GM13976 (cell line): ENCODE data around the gene LHX5.

Experiments used
- DNase-seq: peaks from one replicate; pipeline ENCODE4 v3.0.0; 2012; ENCODE audit warnings: low spot score
- CTCF ChIP-seq: IDR thresholded peaks from 2 replicates; pipeline ENCODE4 v1.5.1; 2012; ENCODE audit warnings: borderline replicate concordance, mild to moderate bottlenecking; ENCODE audit not compliant: insufficient read depth; ENCODE audit errors: extremely low read depth, missing control alignments, control extremely low read depth
- in situ Hi-C: fragments of 300-500 bp; cut with MboI; formaldehyde crosslinking; loops from one replicate; pipeline ENCODE4 v1.12.0; 2022; ENCODE audit warnings: low sequenced_read_pairs, mixed read lengths, inconsistent platforms; ENCODE audit not compliant: unreplicated experiment

Gene LHX5

DNA sequence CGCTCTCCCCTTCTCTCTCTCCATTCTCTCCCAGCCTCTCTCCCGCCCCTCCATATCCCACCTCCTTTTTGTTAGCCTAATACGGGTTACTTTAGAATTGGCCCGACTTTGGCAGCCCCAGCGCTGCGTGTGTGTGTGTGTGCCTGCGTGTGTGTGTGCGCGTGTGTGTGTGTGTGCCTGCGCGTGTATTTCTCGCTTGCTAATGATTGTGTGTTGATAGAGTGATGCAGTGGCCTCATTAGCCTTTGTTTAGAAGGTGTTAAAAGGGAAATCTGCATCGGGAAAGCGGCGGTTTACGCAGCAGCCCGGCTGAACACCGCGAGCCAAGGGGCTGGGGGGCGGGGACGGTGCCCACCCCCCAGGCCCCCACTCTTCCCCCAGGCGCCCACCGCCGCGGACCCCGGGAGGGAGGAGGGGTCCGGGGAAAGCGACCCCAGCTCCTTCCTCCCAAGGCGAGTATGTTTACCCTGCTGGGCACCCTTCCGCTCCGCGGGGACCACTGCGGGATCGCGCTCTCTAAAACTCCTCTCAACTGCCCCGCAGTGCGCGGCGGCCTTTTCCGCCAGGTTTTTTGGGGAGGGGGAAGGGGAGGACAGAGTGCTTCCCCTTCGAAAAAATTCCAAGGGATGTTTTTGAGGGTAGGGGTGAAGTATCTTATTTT lies 6.8 kb upstream of the LHX5 start:
- in situ Hi-C loops, result no loop called here
- no peak for DNase-seq
- TF ChIP-seq CTCF, result no peak

DNA sequence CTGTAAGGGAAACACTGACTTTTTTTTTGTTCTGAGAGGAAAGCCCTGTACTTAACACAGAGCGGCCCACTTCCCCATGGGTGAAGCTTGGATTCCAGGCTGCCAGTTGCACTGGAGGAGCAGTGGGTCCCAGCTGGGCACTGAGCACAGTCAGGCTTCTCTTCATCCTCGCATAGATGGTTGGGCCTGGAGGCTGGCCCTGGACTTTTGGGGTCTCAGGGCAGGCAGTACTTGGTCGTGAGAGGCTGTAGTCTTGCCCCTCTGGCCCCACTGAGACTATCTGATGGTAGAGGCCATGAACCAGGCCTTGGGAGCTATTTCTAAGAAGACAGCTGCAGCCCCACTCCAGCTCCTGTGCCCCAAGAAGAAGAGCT lies 6.2 kb upstream of the LHX5 start:
- TF ChIP-seq CTCF, result no peak
- in situ Hi-C loops, result no loop called here
- DNase-seq, result no peak

DNA sequence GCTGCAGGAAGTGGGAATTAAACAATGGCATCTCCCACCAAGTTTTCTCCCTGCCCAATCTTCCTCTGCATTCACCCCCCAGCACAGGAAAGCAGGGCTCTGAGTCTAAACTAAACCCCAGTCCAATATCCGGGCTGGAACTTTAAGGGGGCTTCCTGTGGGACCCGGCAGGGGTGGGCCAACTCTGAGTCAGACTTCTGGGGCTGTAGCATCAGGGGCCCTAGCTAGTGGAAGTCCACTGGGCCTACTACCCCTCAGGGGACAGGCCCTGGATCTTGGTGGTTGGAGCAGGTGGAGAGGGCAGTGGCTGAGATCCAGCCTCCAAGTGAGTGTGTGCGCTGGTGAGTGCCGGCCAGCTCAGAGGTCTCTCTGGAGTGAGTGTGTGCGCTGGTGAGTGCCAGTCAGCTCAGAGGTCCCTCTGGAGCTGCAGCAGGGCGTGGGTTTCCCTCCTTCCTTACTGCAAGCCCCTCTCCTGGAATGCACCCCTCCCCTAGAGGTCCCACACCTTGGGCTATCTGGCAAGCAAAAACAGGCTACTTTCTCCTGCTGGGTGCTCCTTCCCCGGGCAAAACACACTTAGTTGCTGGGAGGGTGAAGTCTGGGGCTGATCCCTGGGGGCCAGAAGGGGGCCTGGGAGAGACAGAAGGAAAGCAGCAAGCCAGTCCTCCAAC lies 5.6 kb upstream of the LHX5 start:
- no peak for DNase-seq
- no peak for TF ChIP-seq CTCF
- in situ Hi-C loops, result no loop called here

DNA sequence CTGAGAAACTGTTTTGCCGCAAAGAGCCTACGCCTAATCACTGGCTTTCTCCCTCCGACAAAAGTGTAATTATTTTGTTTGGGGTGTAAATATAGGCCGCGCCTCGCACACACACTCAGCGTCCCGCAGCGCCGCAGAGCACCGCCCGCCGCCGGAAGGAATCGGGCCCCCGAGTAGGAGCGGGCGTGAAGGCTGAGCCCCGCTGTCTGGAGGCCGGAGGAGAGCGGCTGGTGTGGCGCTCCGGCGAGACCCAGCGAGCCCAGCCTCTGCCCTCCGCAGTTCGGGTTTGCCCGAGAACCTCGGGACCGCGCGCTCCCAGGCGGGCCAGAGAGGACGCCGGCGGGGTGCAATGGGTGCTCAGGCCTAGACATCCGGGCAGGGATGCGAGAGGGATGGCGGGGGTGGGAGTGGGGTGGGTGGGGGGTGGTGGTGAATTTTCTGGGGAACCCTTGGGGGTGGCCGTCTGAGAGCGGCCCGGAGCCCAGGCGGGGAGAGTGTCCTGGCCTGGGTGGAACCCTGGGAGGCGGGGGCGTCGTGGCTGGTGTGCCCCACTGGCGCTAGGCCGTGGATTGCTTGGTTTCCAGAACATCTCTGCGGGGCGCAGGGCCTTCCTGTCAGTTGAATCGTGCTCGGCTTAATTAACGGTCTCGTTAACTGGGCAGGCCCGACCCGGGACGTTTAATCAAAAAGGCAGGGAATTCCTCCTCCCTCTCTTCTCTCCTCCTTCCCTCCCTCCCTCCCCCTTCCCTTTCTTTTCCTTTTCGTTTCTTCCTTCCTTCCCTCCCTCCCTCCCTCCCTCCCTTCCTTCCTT lies 4.7 kb upstream of the LHX5 start:
- in situ Hi-C loops, result no loop called here
- DNase-seq, result no peak
- TF ChIP-seq CTCF, result no peak

DNA sequence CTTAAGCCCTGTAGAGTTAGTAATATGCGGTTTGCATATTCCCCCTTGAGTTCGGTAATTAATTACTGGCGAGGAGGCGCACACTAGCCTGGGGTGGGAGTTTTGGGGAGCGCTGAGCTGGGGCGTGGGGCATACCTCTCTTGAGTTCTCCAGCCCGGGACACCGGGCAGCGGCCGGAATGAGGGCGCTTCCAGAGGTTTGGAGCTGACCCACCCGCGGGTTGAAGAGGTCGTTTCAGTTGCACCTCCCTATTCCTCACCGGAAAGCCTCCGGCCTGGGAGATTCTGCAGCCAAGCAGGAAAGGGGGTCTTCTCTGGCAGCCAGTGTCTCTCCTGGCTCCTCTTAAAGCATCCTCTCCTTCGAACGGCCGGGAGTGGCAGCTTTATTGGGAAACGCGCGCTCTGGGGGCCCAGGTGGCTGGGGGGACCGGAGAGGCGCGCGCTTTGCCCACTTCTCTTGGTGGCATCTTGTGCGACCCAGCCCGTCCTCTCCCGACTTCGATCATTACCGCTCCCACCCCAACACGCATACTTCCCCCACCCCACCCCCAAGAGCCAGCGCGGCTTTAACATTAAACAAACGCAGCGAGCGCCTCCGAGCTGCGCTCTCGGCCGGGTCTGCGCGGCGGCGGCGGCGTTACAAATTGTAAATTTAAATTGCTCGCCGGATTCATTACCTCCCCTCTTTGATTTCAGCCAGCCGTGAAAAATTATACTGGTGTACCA lies 3.9 kb upstream of the LHX5 start:
- no peak for TF ChIP-seq CTCF
- no peak for DNase-seq
- in situ Hi-C loops, result no loop called here
